ACC112 (cell line): ENCODE measurements around the gene HFE.
"Not testable (repeated sequence)": the region's sequence is repeated elsewhere in the genome, so short reads cannot be mapped to it uniquely, and the experiment has no call there.

Source experiments
- H2AFZ ChIP-seq: fragments of 200-600 bp; sonication (generic); one replicate; pipeline ENCODE4 v1.6.0; 2017; ENCODE audit warnings: antibody characterized with exemption, low read length; ENCODE audit not compliant: unreplicated experiment
- H3K27ac ChIP-seq: fragments of 200-600 bp; sonication (generic); 2 replicates; pipeline ENCODE4 v1.5.1; 2014; ENCODE audit warnings: low read depth, mild to moderate bottlenecking, antibody characterized with exemption, low read length, moderate library complexity
- H3K27me3 ChIP-seq: fragments of 200-600 bp; sonication (generic); 2 replicates; pipeline ENCODE4 v1.6.1; 2014; ENCODE audit warnings: mild to moderate bottlenecking, antibody characterized with exemption, low read length, moderate library complexity, mixed read lengths; ENCODE audit not compliant: insufficient read depth
- H3K36me3 ChIP-seq: fragments of 200-600 bp; sonication (generic); 2 replicates; pipeline ENCODE4 v1.6.1; 2016; ENCODE audit warnings: mild to moderate bottlenecking, antibody characterized with exemption, low read length, moderate library complexity, mixed read lengths; ENCODE audit not compliant: insufficient read depth
- H3K4me1 ChIP-seq: fragments of 200-600 bp; sonication (generic); one replicate; pipeline ENCODE4 v1.6.1; 2016; ENCODE audit warnings: low read length, mixed read lengths; ENCODE audit not compliant: insufficient read depth, unreplicated experiment, control insufficient read depth
- H3K4me3 ChIP-seq: fragments of 200-600 bp; sonication (generic); 2 replicates; pipeline ENCODE4 v1.5.1; 2014; ENCODE audit warnings: mild to moderate bottlenecking, low read depth, low read length
- H3K79me2 ChIP-seq: fragments of 200-600 bp; sonication (generic); one replicate; pipeline ENCODE4 v1.6.0; 2016; ENCODE audit warnings: low read length; ENCODE audit not compliant: control insufficient read depth, unreplicated experiment, insufficient read depth

Gene HFE

GRCh38 chr6:26087284-26088115 is at the start of gene HFE:
HFE (plus strand) TSS chr6:26087429; CDS start chr6:26087441, 12 bp downstream.
- Histone ChIP-seq H3K4me3 (peak within 1 kb of the TSS; percentile 95), H3K79me2 (peaks cover 17% of the 10 kb centered on the region), H2AFZ (peak within 1 kb of the TSS; percentile 89), H3K36me3 (no peaks in the 10 kb centered on the region; the same call in 1 of the 2 replicates), H3K4me1 (peaks cover 15% of the 10 kb centered on the region), H3K27me3 (no peaks in the 10 kb centered on the region), H3K27ac (peak within 1 kb of the TSS; percentile 69)

GRCh38 chr6:26041946-26042345 is 45.3 kb upstream of the HFE start:
- H3K4me1 ChIP-seq = peaks cover 5% of the 10 kb centered on the region
- no peaks in the 10 kb centered on the region for H3K27me3 ChIP-seq
- H3K4me3 ChIP-seq = no peak overlapping the region
- H3K27ac ChIP-seq = no peak overlapping the region
- H3K36me3 ChIP-seq = no peaks in the 10 kb centered on the region
- H2AFZ ChIP-seq = no peak overlapping the region
- no peaks in the 10 kb centered on the region for H3K79me2 ChIP-seq

GRCh38 chr6:26043384-26044139 is 43.7 kb upstream of the HFE start:
- peak overlapping the region; percentile 83 for H3K4me3 ChIP-seq
- peak overlapping the region; percentile 91 for H3K27ac ChIP-seq
- no peaks in the 10 kb centered on the region for H3K36me3 ChIP-seq
- H3K4me1 ChIP-seq = peaks cover 5% of the 10 kb centered on the region
- no peak overlapping the region for H2AFZ ChIP-seq
- no peaks in the 10 kb centered on the region for H3K27me3 ChIP-seq
- no peaks in the 10 kb centered on the region for H3K79me2 ChIP-seq

- Histone ChIP-seq H3K36me3 (no peaks in the 10 kb centered on the region), H3K79me2 (no peaks in the 10 kb centered on the region), H2AFZ (peak overlapping the region; percentile 36), H3K27me3 (no peaks in the 10 kb centered on the region), H3K4me1 (peaks cover 5% of the 10 kb centered on the region), H3K4me3 (peak overlapping the region; percentile 83), H3K27ac (peak overlapping the region; percentile 91)
These were observed 42.8 kb upstream of the HFE start for GRCh38 chr6:26044140-26045064.

- Histone ChIP-seq H3K79me2 (no peaks in the 10 kb centered on the region), H3K27ac (peak overlapping the region; percentile 91), H3K27me3 (no peaks in the 10 kb centered on the region), H3K36me3 (no peaks in the 10 kb centered on the region), H2AFZ (peak overlapping the region; percentile 36), H3K4me3 (peak overlapping the region; percentile 83), H3K4me1 (peaks cover 5% of the 10 kb centered on the region)
These were observed 41.9 kb upstream of the HFE start for GRCh38 chr6:26045065-26045927.

- peak overlapping the region; percentile 91 for H3K27ac ChIP-seq
These were observed 41.3 kb upstream of the HFE start for GRCh38 chr6:26045928-26046368.

GRCh38 chr6:26047329-26047728 is 39.9 kb upstream of the HFE start:
- not testable (repeated sequence) for H2AFZ ChIP-seq, H3K4me1 ChIP-seq, H3K4me3 ChIP-seq, H3K36me3 ChIP-seq, H3K27me3 ChIP-seq, H3K27ac ChIP-seq, H3K79me2 ChIP-seq

More at GRCh38 chr6:26045928-26046368, 41.3 kb upstream of the HFE start:
- Histone ChIP-seq H3K4me3 (peak overlapping the region; percentile 83), H2AFZ (no peak overlapping the region), H3K36me3 (no peaks in the 10 kb centered on the region), H3K79me2 (no peaks in the 10 kb centered on the region), H3K4me1 (peaks cover 5% of the 10 kb centered on the region), H3K27me3 (no peaks in the 10 kb centered on the region)

GRCh38 chr6:26048590-26048989 is 38.6 kb upstream of the HFE start:
- no peaks in the 10 kb centered on the region for H3K27me3 ChIP-seq

GRCh38 chr6:26051665-26052310 is 35.4 kb upstream of the HFE start:
- H3K27ac ChIP-seq = no peak overlapping the region
- H3K27me3 ChIP-seq = no peaks in the 10 kb centered on the region
- no peak overlapping the region for H2AFZ ChIP-seq
- H3K79me2 ChIP-seq = no peaks in the 10 kb centered on the region
- H3K36me3 ChIP-seq = no peaks in the 10 kb centered on the region
- H3K4me3 ChIP-seq = no peak overlapping the region
- peaks cover 5% of the 10 kb centered on the region for H3K4me1 ChIP-seq

More at GRCh38 chr6:26048590-26048989, 38.6 kb upstream of the HFE start:
- Histone ChIP-seq H2AFZ (no peak overlapping the region), H3K36me3 (no peaks in the 10 kb centered on the region), H3K27ac (no peak overlapping the region), H3K79me2 (no peaks in the 10 kb centered on the region), H3K4me3 (no peak overlapping the region), H3K4me1 (peaks cover 5% of the 10 kb centered on the region)
